ENCODE results near the gene PRR12.
"Not testable (repeated sequence)": the region's sequence is repeated elsewhere in the genome, so short reads cannot be mapped to it uniquely, and the experiment has no call there.

The PRR12 gene

GRCh38 chr19:49593233-49594113 lies 2.5 kb downstream of the PRR12 start:
- DNase-seq, result peak; percentile 96 to 97

- DNase-seq, result no peak
Observed at GRCh38 chr19:49594157-49594992, 3.4 kb downstream of the PRR12 start.

GRCh38 chr19:49594993-49595818 lies 4.2 kb downstream of the PRR12 start:
- no peak for DNase-seq

GRCh38 chr19:49595819-49596404 lies 4.9 kb downstream of the PRR12 start:
- DNase-seq, result no peak

GRCh38 chr19:49596407-49596806 lies 5.4 kb downstream of the PRR12 start:
- no peak for DNase-seq

GRCh38 chr19:49596954-49597702 lies 6.1 kb downstream of the PRR12 start:
- DNase-seq, result no peak

- no peak for DNase-seq
Observed at GRCh38 chr19:49597703-49597974, 6.7 kb downstream of the PRR12 start.

- DNase-seq, result no peak
Observed at GRCh38 chr19:49599378-49600295, 8.7 kb downstream of the PRR12 start.

- no peak for DNase-seq
Observed at GRCh38 chr19:49601482-49602038, 10.6 kb downstream of the PRR12 start.

GRCh38 chr19:49602806-49603205 lies 11.8 kb downstream of the PRR12 start:
- no peak for DNase-seq

- no peak for DNase-seq
Observed at GRCh38 chr19:49605605-49606004, 14.6 kb downstream of the PRR12 start.

GRCh38 chr19:49609499-49610092 lies 18.6 kb downstream of the PRR12 start:
- no peak for DNase-seq

GRCh38 chr19:49613374-49613773 lies 22.4 kb downstream of the PRR12 start:
- DNase-seq, result no peak

GRCh38 chr19:49614096-49614833 lies 23.3 kb downstream of the PRR12 start:
- DNase-seq, result peak; percentile 21 to 38

- no peak for DNase-seq
Observed at GRCh38 chr19:49615861-49616260, 24.9 kb downstream of the PRR12 start.

GRCh38 chr19:49616532-49616931 lies 25.6 kb downstream of the PRR12 start:
- DNase-seq, result no peak

- DNase-seq, result no peak
Observed at GRCh38 chr19:49616945-49617344, 26.0 kb downstream of the PRR12 start.

- DNase-seq, result not testable (repeated sequence)
Observed at GRCh38 chr19:49617860-49618259, 26.9 kb downstream of the PRR12 start.

Measured in activated CD4-positive, alpha-beta T cell treated with anti-CD3 and anti-CD28 coated beads, Interleukin-2, amount 50 U/mL, for 48 hours (primary cell).